HT-29 (cell line): Measurements from ENCODE around the gene TRIM45. TPM values are rescaled to one million over a fixed set of nuclear protein-coding genes. Genes with fewer than 3 reads are reported as not detected.
"Not testable (repeated sequence)": the region's sequence is repeated elsewhere in the genome, so short reads cannot be mapped to it uniquely, and the experiment has no call there.

ENCODE experiments used
- DNase-seq: peaks from one replicate; pipeline ENCODE4 v3.0.0-alpha.2; 2015; ENCODE audit warnings: low spot score
- total RNA-seq: library from RNA; depleted of rRNA; stranded (reverse); fragments of >200 nt; shearing (Covaris generic); gene quantifications from 2 replicates; pipeline ENCODE4 v1.2.3, GENCODE V29; 2014

The TRIM45 gene
- total RNA-seq, 1 experiment from 2014 or later, result 1.5 TPM

- no peak for DNase-seq
Observed at GRCh38 chr1:117135329-117135728, 13.8 kb upstream of the TRIM45 start.

- DNase-seq, result no peak
Observed at GRCh38 chr1:117130526-117130925, 9.0 kb upstream of the TRIM45 start.

- peak; percentile 30 for DNase-seq
Observed at GRCh38 chr1:117128323-117129079, 7.0 kb upstream of the TRIM45 start.

GRCh38 chr1:117127795-117128194 is 6.2 kb upstream of the TRIM45 start:
- DNase-seq, result no peak

GRCh38 chr1:117124661-117125060 is 3.1 kb upstream of the TRIM45 start:
- no peak for DNase-seq

- DNase-seq, result no peak
Observed at GRCh38 chr1:117123274-117123673, 1.7 kb upstream of the TRIM45 start.

GRCh38 chr1:117122330-117123025 is 929 bp upstream of the TRIM45 start:
- DNase-seq, result no peak

- peak; percentile 13 for DNase-seq
Observed at GRCh38 chr1:117120774-117121588, 568 bp downstream of the TRIM45 start.

GRCh38 chr1:117119144-117119543 is 2.4 kb downstream of the TRIM45 start:
- not testable (repeated sequence) for DNase-seq

GRCh38 chr1:117118137-117118536 is 3.4 kb downstream of the TRIM45 start:
- no peak for DNase-seq

- DNase-seq, result no peak
Observed at GRCh38 chr1:117117697-117118096, 3.9 kb downstream of the TRIM45 start.

GRCh38 chr1:117116784-117117130 is 4.8 kb downstream of the TRIM45 start:
- DNase-seq, result no peak

- no peak for DNase-seq
Observed at GRCh38 chr1:117116090-117116783, 5.3 kb downstream of the TRIM45 start.

- DNase-seq, result no peak
Observed at GRCh38 chr1:117114877-117115276, 6.7 kb downstream of the TRIM45 start.

GRCh38 chr1:117113199-117113598 is 8.3 kb downstream of the TRIM45 start:
- no peak for DNase-seq

- DNase-seq, result no peak
Observed at GRCh38 chr1:117112047-117112717, 9.4 kb downstream of the TRIM45 start.

- no peak for DNase-seq
Observed at GRCh38 chr1:117110774-117111173, 10.8 kb downstream of the TRIM45 start.

GRCh38 chr1:117107364-117107763 is 14.2 kb downstream of the TRIM45 start:
- no peak for DNase-seq

GRCh38 chr1:117106478-117106877 is 15.1 kb downstream of the TRIM45 start:
- DNase-seq, result no peak

- no peak for DNase-seq
Observed at GRCh38 chr1:117105722-117106121, 15.8 kb downstream of the TRIM45 start.

- DNase-seq, result no peak
Observed at GRCh38 chr1:117104986-117105385, 16.6 kb downstream of the TRIM45 start.
